ENCODE data around the gene COL27A1.

DNA sequence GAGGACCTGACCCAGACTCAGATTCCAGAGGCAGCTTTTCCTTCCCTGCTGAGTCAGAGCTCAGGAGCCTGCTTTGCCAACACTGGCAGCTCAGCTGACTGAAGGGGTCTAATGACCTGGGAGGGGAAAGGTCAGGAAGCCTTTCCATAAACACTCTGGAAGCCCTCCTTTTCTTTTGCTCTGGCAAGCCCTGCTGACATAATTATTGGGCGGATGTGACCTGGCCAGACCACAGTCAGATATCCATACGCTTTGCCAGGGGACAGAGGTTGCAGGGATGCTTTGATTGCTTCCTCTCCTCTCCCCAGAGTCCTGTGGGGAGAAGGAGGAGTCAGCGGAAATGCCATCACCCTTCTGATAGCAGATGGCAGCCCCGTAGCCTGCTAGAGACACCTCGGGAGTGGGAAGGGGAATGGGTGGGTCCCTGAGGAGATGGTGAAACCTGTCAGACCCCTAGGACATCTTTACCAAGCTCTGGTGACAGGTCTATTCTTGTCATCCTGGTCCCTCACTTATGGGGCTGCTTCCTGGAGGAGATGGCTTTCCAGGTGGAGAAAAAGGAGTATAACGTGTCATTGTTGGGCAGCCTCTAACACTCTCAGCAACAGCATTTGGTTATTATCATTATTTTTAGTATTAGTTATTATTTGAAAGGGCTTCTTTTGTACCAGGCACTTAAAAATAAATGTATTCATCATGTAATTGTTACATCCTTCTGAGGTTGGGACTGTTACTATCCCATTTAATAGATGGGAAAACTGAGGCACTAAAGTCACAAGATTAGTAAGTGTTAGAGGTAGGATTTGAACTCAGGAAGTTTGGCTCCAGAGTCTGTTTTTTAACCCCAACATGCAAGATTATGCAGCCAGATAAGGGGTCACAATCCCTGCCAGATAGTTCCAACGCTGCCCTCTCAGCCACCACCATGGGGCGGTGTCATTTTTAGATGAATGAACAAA, 11.6 kb downstream of the COL27A1 start:
- TF ChIP-seq, protein P1, sequence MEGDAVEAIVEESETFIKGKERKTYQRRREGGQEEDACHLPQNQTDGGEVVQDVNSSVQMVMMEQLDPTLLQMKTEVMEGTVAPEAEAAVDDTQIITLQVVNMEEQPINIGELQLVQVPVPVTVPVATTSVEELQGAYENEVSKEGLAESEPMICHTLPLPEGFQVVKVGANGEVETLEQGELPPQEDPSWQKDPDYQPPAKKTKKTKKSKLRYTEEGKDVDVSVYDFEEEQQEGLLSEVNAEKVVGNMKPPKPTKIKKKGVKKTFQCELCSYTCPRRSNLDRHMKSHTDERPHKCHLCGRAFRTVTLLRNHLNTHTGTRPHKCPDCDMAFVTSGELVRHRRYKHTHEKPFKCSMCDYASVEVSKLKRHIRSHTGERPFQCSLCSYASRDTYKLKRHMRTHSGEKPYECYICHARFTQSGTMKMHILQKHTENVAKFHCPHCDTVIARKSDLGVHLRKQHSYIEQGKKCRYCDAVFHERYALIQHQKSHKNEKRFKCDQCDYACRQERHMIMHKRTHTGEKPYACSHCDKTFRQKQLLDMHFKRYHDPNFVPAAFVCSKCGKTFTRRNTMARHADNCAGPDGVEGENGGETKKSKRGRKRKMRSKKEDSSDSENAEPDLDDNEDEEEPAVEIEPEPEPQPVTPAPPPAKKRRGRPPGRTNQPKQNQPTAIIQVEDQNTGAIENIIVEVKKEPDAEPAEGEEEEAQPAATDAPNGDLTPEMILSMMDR (IDR thresholded peaks at IDR 0.05; ENCODE audit: borderline replicate concordance, extremely low read depth, low read length, poor library complexity, severe bottlenecking) = no peak
- TF ChIP-seq EZH2 (IDR thresholded peaks at IDR 0.05; ENCODE audit: borderline replicate concordance, low read depth, low read length, severe bottlenecking) = no peak
